ENCODE data around the gene KIF1C. TPM values are rescaled to one million over a fixed set of nuclear protein-coding genes. Genes with fewer than 3 reads are reported as not detected.
A peak's percentile ranks its signal among the peaks of the same experiment; 100 is the strongest.

Gene KIF1C
- total RNA-seq, 2 experiments from 2014 or later = 35.5 to 37.3 TPM

GRCh38 chr17:4972752-4973151 lies 25.0 kb upstream of the KIF1C start:
- Mint-ChIP-seq H3K9me3 (no peaks in the 10 kb centered on the region), H3K36me3 (peaks cover 23% of the 10 kb centered on the region), H3K4me1 (peaks cover 14% of the 10 kb centered on the region), H3K4me3 (no peak overlapping the region), H3K27ac (no peak overlapping the region), H3K27me3 (no peaks in the 10 kb centered on the region)
- DNase-seq = no peak
- no peak for ATAC-seq (ENCODE audit: low read depth)
- POLR2A ChIA-PET = interaction anchor here (1.0 to 9.3 kb wide), 2 partner anchors 26 to 39 kb away, joined by 3 to 441 read pairs; partner anchors contain the start of genes ENO3, PFN1, RNF167 and SLC25A11

DNA sequence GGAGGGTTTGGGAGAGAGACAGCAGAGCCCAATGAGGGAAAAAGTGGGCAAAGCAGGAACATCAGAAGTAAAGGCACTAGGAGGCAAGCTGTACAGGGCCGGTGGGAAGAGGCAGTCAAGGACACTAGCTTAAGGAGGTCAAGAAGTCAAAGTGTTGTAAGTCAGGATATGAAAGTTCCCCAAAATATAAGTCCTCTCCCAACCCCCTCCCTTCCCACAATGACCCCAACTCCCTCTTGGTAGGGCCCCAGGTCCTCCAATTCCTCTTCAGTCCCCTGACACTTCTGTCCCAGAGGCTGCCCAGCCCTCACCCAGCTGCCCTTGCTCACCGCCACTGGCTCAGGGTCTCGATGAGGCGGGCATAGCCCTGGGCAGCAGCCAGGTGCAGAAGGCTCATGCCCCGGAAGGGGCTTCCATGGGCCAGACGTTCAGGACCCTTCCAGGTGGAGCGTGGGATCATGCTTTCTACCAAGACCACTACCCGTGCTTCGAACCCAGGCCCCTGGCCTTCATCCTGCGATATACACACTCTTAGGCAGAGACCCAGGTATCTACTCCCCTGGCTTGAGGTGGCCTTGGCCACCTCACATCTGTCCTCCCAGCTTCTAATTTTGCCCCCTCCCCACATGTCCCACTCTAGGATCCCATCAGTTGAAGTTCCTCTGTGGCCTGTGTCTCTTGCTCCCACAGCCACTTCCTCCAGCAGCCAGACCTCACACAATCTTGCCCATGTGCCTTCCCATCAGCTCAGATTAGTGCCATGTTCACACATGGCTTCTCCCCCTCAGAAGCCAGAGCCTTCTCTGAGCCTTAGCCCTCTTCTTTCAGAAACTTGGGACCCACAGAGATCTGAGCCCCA lies 24.3 kb upstream of the KIF1C start:
- no peak overlapping the region for H3K4me3 Mint-ChIP-seq
- H3K36me3 Mint-ChIP-seq = peaks cover 26% of the 10 kb centered on the region
- no peaks in the 10 kb centered on the region for H3K27me3 Mint-ChIP-seq
- POLR2A ChIA-PET = interaction anchor here (1.0 kb wide), 1 partner anchor 39 kb away, joined by 3 read pairs; no protein-coding TSS in a partner anchor
- no peak for ATAC-seq (ENCODE audit: low read depth)
- no peaks in the 10 kb centered on the region for H3K9me3 Mint-ChIP-seq
- DNase-seq = no peak
- H3K4me1 Mint-ChIP-seq = peaks cover 14% of the 10 kb centered on the region
- H3K27ac Mint-ChIP-seq = peak overlapping the region; percentile 52

DNA sequence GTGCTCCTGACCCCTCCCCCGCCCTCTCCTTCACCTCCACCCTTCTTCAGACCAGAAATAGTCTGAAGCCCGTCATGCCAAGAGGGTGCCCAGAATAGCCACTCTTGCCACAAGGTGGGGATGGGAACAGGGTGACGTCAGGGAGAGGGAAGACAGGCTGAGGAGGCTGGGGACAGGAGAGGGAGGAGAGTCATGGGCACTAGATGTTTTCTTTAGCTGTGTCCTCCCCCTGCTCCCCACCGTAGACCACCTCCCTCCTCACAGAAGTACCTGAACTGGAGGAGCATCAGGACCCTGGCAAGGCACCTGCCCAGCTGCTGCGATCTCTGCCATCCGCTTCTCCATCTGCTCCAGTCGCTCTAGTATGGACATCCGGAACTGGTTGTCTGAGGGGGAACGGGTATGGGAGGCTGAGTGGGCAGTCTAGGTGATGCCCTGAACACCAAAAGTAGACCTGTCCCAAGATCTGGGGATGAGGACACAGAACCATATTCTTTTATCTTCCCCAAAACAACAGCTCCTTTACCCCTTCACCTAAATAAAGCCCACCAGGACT lies 23.6 kb upstream of the KIF1C start:
- ATAC-seq (ENCODE audit: low read depth) (no peak), DNase-seq (no peak)
- Mint-ChIP-seq H3K36me3 (peaks cover 26% of the 10 kb centered on the region), H3K27me3 (no peaks in the 10 kb centered on the region), H3K9me3 (no peaks in the 10 kb centered on the region), H3K4me3 (no peak overlapping the region), H3K4me1 (peaks cover 14% of the 10 kb centered on the region), H3K27ac (peak overlapping the region; percentile 52)
- POLR2A ChIA-PET = interaction anchor here (1.0 kb wide), 1 partner anchor 40 kb away, joined by 3 read pairs; no protein-coding TSS in a partner anchor

DNA sequence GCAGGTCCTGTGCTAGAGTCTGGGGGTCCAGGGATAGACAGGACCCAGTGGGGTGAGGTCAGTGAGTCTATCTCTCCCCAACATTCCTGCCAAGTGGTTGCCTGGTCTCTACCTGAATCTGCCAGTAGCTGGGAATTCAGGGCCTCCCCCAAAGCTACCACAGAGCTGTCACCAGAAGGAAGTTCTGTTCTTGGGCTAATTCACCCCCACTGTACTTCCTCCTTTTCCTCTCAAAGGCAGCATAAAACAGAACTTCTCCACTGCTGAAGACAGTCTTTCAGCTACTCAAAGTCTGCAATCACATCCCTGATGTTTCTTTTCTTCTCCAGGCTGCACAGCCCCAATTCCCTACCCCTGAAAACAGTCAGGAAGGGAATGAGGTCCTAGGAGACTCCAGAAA lies 19.0 kb upstream of the KIF1C start:
- H3K36me3 Mint-ChIP-seq = peaks cover 28% of the 10 kb centered on the region
- DNase-seq (no peak), ATAC-seq (ENCODE audit: low read depth) (no peak)
- H3K27ac Mint-ChIP-seq = no peak overlapping the region
- H3K4me3 Mint-ChIP-seq = no peak overlapping the region
- H3K4me1 Mint-ChIP-seq = peaks cover 18% of the 10 kb centered on the region
- POLR2A ChIA-PET = interaction anchor here (1.3 to 3.5 kb wide), 2 partner anchors 8 to 11 kb away, joined by 4 to 15 read pairs; partner anchors contain the start of gene SPAG7
- H3K27me3 Mint-ChIP-seq = no peaks in the 10 kb centered on the region
- no peaks in the 10 kb centered on the region for H3K9me3 Mint-ChIP-seq

DNA sequence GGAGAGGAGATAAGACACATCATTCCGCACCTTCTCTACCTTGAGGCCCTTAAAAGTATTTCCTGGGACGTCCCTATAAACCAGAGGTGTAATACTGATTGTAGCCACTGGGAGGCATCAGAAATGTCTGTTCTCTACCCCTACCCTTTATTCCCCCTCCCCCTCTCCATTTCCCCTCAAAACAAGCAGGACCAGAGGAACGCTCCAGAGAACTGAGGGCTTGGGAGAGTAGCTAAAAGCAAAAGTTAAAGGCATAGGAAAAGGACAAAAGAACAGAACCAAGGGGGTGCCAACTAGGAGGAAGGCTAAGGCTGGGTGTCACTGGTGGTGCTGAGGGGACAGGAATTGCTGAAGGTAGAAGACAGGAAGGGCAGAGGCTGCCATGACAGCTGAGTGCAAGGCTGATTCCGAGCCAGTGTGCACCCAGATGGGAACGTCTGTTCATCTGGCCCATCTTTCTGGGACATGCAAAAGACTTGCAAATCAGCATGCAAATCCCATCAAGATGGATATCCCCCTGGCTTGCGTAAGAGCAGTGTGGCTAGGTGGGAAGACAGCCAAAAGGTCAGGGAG lies 17.0 kb upstream of the KIF1C start:
- no peak overlapping the region for H3K4me3 Mint-ChIP-seq
- H3K36me3 Mint-ChIP-seq = peaks cover 20% of the 10 kb centered on the region
- H3K27ac Mint-ChIP-seq = peak overlapping the region; percentile 83

DNA sequence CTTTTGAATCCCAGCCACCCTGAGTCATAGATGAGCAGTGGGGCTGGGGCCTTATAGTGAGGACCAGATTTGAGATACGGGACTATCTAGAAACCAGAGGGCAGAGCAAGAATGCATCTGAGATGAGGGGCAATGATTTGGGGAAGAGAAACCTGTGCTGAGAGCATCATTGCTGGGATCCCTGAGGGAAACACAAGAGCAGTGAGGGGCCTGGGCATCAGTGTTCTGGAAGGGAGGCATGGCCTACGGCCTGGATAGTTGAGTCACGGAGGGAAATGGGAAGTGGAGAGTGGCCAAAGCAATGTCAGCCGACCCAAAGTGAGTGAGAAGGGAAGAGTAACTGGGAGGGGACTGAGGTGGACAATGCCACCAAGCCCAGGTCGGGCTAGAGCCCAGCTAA lies 15.4 kb upstream of the KIF1C start:
- no peak overlapping the region for H3K27ac Mint-ChIP-seq
- POLR2A ChIA-PET = no interaction called here

More for the DNA sequence above, 17.0 kb upstream of the KIF1C start:
- ATAC-seq (ENCODE audit: low read depth) = peak; percentile 70
- Mint-ChIP-seq H3K27me3 (no peaks in the 10 kb centered on the region), H3K4me1 (peaks cover 12% of the 10 kb centered on the region), H3K9me3 (no peaks in the 10 kb centered on the region)
- DNase-seq = no peak
- POLR2A ChIA-PET = interaction anchor here (0.6 to 3.5 kb wide), 4 partner anchors 10 to 334 kb away, joined by 3 to 15 read pairs (median 6); partner anchors contain the start of gene SPAG7

DNA sequence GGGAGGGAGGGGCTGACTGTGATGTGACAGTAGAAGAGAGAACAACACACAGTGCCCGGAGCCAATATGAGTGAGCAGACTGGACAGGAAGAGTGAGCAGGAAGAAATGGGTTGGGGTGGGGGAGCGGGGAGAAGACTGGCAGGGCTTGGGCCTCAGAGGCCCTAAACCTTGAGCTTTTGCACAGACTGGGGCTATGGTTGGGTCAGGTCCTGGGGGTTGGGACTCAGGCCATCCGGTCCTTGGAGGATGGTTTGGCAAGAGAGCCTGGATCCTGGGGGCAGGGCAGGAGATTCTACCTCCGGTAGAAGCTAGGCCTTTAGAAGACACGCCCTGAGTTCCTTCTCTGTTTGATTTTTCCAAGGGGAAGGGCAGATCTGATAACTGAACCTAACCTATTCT lies 11.3 kb upstream of the KIF1C start:
- ATAC-seq (ENCODE audit: low read depth) (no peak), DNase-seq (no peak)
- POLR2A ChIA-PET = interaction anchor here (0.6 to 4.5 kb wide), 7 partner anchors 11 to 77 kb away, joined by 3 to 27 read pairs (median 5); partner anchors contain the start of genes INCA1, KIF1C, PFN1 and SPAG7
- H3K4me1 Mint-ChIP-seq = peaks cover 24% of the 10 kb centered on the region
- peak overlapping the region; percentile 78 for H3K27ac Mint-ChIP-seq
- H3K27me3 Mint-ChIP-seq = no peaks in the 10 kb centered on the region
- H3K9me3 Mint-ChIP-seq = no peaks in the 10 kb centered on the region
- H3K4me3 Mint-ChIP-seq = peak overlapping the region; percentile 85
- H3K36me3 Mint-ChIP-seq = peaks cover 4% of the 10 kb centered on the region

More for the DNA sequence above, 15.4 kb upstream of the KIF1C start:
- H3K9me3 Mint-ChIP-seq = no peaks in the 10 kb centered on the region
- ATAC-seq (ENCODE audit: low read depth) = no peak
- peaks cover 16% of the 10 kb centered on the region for H3K36me3 Mint-ChIP-seq
- no peak overlapping the region for H3K4me3 Mint-ChIP-seq
- no peak for DNase-seq
- no peaks in the 10 kb centered on the region for H3K27me3 Mint-ChIP-seq
- peaks cover 22% of the 10 kb centered on the region for H3K4me1 Mint-ChIP-seq

DNA sequence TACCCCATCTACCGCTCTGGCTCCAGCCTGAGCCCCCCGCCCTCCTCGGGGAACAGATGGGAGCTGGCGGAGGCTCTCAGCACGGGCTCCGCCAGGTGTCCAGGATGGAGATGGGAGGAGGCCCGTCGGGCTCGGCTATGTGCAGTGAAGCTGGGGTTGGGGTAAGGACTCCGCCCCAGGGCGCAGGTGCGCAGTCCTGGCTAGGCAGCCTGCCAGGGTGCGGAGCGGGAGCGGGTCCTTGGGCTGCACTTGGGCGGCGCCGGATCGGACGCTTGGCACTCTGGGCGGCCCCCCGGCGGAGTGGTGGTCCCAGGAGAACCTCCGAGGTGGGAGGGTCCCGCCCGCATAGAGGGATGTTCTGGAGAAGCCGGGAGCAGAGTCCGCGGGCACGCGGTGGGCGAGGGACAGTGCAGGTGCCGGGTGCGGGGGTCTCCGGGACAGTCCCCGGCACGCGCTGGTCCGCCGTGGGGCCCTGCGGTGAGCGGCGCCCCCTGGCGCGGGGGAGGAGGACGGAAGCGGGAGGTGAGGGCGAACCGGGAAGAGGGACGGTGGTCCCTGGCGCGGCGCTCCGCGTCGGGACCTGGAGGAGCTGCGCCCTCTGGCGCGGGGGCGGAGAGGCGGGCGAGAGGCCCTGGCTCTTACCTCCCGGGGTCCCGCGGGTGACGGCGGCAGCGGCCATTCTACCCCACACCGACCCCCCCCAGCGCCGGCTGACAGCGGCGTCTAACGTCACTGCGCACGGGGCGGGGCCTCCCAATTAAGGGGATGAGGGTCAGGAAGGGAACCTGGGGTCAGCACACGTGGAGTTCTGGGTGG lies 10.6 kb upstream of the KIF1C start, which contains the start of gene CAMTA2:
Gene CAMTA2 (minus strand): TSS at position 725 of the 816 bp plus-strand sequence. CDS start 1,453 bp downstream, outside the sequence.
- ATAC-seq (ENCODE audit: low read depth) (peak; percentile 87), DNase-seq (peak; percentile 91)
- no peaks in the 10 kb centered on the region for H3K27me3 Mint-ChIP-seq
- POLR2A ChIA-PET = interaction anchor here (0.6 to 4.5 kb wide), 13 partner anchors 11 to 78 kb away, joined by 3 to 27 read pairs (median 5); partner anchors contain the start of genes INCA1, KIF1C, PFN1 and RNF167
- peaks cover 8% of the 10 kb centered on the region for H3K36me3 Mint-ChIP-seq
- H3K27ac Mint-ChIP-seq = peak within 1 kb of the TSS; percentile 78
- H3K9me3 Mint-ChIP-seq = no peaks in the 10 kb centered on the region
- H3K4me1 Mint-ChIP-seq = peaks cover 26% of the 10 kb centered on the region
- peak within 1 kb of the TSS; percentile 85 for H3K4me3 Mint-ChIP-seq

DNA sequence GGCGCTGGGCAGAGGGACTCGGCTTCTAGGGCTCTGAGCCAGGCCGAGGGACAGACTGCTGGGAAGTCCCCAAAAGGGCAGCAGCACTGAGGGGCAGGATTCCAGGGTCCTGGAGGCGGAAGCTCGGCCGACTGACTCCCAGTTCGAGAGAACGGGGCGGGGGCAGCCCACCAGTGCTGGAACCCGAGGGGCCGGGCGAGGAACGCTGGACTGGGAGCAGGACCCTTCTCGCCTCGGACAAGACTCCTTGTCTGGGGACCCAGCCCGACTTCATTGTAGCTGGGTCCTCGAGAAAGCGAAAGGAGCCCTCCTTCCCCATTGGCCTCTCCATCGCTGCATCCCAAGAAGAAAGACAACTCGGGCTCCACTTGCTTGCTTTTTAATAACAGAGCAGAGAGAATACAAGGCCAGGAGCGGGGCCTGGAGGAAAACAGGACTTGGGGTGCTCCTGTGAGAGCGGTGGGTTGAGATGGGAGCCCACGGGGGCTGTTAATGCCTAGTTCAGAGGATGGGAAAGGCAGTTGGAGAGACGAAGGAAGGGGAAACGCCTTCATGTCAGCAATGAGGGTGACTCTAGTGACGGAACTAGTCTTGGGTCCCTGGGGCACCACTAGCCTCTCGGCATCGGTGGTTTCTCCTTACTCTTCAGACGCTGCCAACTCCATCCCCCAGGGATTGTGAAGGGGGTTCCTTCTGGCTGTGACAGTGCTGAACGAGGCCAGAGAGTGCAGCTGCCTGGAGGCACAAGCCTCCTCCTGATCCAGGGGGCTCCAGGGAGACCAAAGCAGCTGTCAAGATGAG lies 9.8 kb upstream of the KIF1C start:
- Mint-ChIP-seq H3K9me3 (no peaks in the 10 kb centered on the region), H3K4me1 (peaks cover 26% of the 10 kb centered on the region)

GRCh38 chr17:4994081-4994595 lies 3.6 kb upstream of the KIF1C start:
- Mint-ChIP-seq H3K4me3 (no peak overlapping the region), H3K9me3 (no peaks in the 10 kb centered on the region), H3K4me1 (peaks cover 16% of the 10 kb centered on the region), H3K27me3 (no peaks in the 10 kb centered on the region), H3K27ac (no peak overlapping the region), H3K36me3 (peaks cover 4% of the 10 kb centered on the region)
- POLR2A ChIA-PET = interaction anchor here (0.6 kb wide), 1 partner anchor 50 kb away, joined by 4 read pairs; no protein-coding TSS in a partner anchor
- no peak for ATAC-seq (ENCODE audit: low read depth)
- DNase-seq = no peak

More for the DNA sequence above, 9.8 kb upstream of the KIF1C start:
- Mint-ChIP-seq H3K27me3 (no peaks in the 10 kb centered on the region), H3K27ac (peak overlapping the region; percentile 78), H3K4me3 (peak overlapping the region; percentile 85), H3K36me3 (peaks cover 8% of the 10 kb centered on the region)
- ATAC-seq (ENCODE audit: low read depth) (no peak), DNase-seq (no peak)
- POLR2A ChIA-PET = interaction anchor here (0.5 to 4.5 kb wide), 11 partner anchors 10 to 114 kb away, joined by 3 to 27 read pairs (median 5); partner anchors contain the start of genes INCA1, KIF1C, PFN1 and RNF167

GRCh38 chr17:4998027-4998731 lies 429 bp downstream of the KIF1C start:
- no peaks in the 10 kb centered on the region for H3K27me3 Mint-ChIP-seq
- DNase-seq = peak; percentile 37
- no peak for ATAC-seq (ENCODE audit: low read depth)
- no peaks in the 10 kb centered on the region for H3K9me3 Mint-ChIP-seq
- peaks cover 12% of the 10 kb centered on the region for H3K36me3 Mint-ChIP-seq
- POLR2A ChIA-PET = interaction anchor here (0.6 to 3.1 kb wide), 11 partner anchors 10 to 1054 kb away, joined by 3 to 27 read pairs (median 6); partner anchors contain the start of genes CAMTA2, PFN1, RNF167 and SLC25A11
- H3K4me1 Mint-ChIP-seq = peaks cover 14% of the 10 kb centered on the region
- peak overlapping the region; percentile 61 for H3K27ac Mint-ChIP-seq
- peak overlapping the region; percentile 89 for H3K4me3 Mint-ChIP-seq
